DMS114 treated with DMSO at 0.1 percent for 48 hours (cell line): ENCODE measurements around the gene C1orf52.

Experiments
- DNase-seq: peaks from one replicate; lab custom pipeline; 2025; ENCODE audit not compliant: unreplicated experiment; lab: John Stamatoyannopoulos, UW

Gene C1orf52

DNA sequence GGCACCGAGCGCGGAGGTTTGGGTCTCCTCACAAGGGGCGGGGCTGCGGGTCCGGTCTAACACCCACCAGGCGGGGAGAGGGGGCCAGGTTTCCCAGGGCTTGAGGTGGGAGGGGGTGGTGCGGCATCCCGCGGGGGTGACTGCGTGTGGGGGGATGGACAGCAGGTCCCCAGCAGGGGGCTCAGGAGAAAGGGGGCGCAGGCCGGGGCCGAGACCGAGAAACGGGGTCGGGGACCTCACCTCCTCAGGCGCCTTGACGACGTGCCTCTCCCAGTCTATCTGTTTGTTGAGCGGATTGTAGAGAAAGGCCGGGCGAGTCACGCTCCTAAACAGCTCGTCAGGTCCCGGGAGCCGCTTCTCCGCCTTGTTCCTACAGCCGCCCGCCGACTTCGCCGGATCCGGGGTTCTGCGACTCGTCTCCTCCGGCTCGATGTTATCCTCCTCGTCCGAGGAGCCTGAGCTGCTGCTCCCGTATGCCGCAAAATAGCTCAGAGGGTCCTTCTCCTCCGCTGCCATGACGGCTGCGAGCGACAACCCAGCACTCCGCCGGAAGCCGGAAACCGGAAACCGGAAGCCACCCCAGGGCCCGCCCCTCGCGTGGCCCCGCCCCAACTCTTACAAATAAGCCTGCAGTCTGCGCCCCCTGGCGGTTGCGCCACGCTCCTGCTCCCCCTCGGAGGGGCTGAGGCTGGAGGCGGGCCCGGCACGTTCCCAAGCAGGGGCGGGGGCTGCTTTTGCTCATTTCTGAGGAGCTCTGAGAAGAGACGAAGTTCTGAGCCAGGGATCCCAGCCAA, at the start of gene C1orf52:
Gene C1orf52, minus strand, starts transcription at position 545 of the 794 bp plus-strand sequence. Its CDS starts 29 bp downstream, at position 516.
- DNase-seq: peak; percentile 91

DNA sequence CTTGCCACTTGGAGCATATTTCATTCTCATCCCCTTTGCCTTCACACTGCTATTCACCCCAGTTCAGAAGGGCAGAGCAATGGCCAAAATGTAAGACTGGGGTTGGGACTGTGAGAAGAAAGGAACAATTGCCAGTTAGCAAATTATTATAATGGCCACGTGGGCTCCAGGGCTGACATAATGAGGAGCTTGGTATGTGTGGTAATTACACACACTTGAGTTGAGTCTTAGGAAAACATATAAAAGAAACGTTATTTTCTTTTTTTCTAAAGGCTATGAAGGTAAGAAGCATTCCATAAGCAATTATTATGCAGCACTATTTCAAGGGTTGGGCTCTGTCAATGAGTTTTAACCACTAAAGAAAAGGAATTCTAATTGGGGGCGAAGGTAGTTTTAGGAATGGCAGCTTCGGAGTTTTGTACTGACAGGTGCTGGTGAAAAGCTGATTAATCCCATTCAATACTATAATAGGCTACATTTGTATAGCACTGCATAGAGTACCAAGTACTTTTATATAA, 49.4 kb upstream of the C1orf52 start:
- no peak for DNase-seq

DNA sequence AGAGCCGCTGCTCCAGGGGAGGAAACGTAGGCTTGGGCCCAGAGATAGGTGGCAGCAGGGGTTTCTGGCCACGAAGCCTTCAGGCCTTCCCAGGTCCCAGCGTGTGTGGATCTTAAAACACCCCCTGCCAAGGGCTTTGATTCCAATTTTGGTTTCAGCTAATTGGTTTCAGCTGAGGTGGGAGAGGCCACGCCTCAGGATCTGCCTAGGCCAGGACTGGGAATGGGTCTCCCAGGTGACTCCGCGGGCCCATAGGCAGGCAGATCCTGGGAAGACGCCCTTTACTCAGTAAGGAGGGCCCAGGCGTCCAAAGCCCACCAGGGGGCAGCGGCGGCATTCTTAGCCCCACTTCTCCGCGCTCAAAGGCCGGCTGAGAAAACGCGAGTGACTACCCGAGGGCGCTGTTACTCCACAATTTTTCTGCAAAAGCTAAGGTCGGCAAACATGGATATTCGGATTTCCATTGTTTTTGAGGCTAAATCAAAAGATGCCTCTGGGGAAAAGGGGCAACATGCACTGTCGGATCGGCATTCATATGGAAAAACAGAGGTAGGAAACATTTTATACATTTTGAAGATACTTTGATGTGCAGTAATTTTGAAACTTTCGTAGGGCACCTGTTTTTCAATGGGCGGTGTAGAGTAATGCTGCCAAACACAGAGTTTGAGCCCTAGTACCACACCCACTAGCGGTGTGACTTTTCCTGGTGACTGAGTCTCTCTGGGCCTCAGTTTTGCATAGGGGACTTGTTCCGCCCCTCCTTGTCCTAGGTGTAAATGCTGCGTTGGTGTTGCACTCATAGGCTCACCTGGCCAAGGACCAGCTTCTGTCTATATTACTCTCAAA, 48.7 kb upstream of the C1orf52 start:
- DNase-seq: peak; percentile 89

DNA sequence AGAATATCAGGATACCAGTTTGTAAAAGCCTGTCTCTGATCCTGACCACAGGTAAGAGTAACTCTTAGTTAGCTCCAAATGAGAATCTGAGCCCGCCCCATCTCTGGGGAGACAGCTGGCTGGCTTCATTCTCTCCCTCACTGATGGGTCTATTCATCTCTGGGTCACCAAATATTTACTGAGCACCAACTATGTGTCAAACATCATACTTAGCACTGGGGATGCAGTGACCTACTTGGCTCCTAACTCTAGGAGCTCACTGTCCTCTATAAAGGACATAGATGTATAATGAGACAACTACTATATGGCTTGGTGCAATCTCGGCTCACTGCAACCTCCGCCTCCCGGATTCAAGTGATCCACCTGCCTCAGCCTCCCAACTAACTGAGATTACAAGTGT, 46.8 kb upstream of the C1orf52 start:
- no peak for DNase-seq

DNA sequence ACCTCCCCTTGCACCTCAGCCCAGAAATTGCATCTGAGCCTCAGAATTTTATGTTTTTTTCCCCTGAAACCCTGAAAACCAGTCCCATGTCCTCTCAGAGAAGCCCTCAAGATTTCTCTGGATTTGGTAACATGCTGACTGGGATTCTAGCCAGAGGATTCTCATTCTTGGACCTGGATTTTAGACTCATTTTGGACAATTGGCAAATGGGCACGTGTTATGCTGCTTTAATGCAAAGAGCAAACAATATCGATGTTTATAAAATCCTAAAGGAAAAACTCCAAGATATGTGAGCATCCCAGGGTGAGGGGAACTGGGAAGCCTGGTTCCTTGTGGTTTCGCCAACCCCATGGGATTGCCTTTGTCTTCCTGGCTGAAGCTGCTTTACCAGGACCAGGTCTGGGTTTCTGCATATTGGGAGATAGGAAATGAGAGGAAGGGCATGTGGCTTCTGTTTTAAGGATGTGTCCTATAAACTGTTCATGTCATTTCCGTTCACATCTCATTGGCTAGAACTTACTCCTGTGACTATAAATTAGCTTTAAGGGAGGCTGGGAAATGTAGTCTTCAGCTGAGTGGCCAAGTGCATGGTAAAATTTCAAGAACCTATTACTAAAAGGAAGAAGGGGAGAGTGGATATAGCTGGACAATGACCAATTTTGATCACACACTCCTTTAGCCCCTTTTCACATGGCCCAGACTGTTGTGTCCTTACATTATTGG, 44.1 kb upstream of the C1orf52 start:
- DNase-seq: no peak

DNA sequence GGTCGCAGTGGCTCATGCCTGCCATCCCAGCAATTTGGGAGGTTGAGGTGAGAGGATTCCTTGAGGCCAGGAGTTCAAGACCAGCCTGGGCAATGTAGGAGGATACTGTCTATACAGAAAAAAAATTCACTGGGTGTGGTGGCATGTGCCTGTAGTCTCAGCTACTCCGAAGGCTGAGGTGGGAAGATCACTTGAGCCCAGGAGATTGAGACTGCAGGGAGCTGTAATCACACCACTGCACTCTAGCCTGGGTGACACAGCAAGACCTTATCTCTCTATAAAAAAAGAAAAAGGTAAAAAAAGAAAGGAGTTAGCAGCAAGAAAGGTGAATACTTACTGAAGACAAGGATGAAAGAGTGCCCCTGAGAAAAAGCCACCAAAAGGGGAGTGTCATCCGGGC, 40.7 kb upstream of the C1orf52 start:
- no peak for DNase-seq

DNA sequence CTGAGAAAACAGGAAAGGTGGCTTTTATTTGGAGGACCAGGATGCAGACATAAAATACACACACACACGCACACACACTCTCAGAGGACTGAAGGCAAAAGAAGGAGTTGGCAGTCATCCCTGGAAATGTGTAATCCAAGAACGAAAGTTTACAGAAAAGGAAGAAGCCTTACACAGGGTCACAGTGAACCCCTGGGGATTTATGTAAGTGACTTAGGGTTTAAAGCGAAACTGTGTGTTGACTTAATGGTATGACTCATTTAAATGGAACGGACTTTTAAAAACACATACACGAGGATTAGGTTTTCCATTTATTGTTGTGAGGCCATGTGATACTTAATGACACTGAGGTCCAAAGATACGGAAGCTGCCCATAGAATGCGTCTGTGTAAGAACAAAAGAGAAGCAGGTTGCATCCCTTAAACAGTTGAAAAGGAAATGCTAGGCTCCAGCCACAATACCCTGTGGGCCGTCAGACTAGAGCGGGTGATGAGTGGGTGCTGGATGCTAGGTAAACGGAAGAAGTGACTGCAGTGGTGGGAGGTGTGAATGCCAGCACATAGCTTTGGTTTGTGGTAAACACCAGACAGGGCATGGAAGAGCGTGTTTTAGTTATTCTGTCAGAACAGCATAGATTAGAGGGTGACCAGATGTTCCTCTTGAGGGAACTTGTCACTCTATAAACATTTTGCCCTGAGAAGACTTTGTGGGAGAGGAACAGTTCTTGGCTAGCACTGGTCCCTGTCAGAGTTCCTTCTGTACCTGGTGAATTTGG, 38.6 kb upstream of the C1orf52 start:
- DNase-seq: no peak

DNA sequence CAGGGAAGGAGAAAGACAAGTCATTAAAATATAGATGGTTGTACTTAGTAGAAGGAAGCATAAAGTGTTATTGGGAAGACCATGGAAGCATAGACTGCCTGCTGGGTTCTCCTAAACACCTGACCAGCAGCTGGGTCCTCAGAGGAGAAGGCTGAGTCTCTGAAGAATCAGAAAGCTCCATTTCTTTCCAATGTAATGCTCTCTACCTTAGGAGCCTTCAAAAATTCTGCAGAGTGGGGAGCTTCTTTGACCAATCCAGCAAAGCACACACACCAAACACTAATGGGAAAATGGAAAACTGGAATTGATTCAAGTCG, 38.0 kb upstream of the C1orf52 start:
- DNase-seq: no peak

DNA sequence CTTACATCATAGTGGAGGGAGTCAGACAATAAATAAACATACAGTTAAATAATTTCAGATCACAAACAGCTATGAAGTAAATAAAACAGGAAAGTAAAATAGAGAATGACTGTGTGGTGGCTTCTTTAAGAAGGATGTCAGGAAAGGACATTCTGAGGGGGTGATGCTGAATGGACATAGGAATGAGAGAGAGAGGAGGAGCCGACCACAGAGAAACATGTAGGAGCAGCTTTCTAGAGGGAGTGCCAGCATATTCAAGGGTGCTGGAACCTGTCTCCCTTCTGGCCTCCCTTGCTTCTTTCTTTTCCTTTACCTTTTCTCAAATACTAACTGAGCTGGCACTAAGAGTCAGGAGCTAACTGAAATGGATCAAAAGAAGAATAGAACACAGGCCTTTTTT, 37.5 kb upstream of the C1orf52 start:
- DNase-seq: no peak

DNA sequence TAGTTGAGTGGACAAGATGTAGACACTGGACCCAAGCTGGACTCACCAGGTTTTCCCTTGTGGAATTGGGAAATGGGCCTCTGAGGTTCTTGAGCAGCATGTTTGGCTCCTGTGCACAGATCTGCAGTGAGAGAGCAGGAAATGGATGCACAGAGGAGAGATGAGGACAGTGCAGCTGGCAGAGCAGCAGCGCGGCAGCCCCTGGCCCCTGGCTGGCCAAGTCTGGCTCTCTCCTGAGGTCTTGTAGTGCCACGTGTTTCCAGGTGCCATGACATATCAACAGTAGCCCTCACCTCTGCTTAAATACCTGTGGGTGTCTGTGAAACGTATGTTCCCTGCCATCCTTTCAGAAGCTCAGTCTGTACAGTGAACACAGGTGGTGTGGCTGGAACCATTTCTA, 36.2 kb upstream of the C1orf52 start:
- DNase-seq: no peak

DNA sequence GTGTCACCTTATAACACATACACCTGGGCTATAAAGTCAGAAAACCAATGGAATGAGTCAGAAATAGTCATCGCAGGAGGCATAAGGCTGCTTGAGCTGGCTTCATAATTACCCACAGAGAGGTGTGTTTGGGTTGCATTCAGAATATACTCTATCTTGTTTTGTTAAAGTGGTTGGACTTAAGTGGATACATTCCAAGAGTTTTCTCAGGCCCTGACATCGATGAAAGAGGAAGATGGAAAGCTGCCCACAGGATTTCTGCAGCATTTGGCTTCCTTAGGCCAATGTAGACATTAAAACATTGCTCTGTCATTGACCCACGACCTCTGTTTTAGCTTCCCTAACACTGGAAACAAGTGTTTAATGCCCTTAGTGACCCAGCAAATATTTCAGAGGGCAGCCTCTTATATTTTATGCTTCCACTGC, 35.6 kb upstream of the C1orf52 start:
- no peak for DNase-seq

DNA sequence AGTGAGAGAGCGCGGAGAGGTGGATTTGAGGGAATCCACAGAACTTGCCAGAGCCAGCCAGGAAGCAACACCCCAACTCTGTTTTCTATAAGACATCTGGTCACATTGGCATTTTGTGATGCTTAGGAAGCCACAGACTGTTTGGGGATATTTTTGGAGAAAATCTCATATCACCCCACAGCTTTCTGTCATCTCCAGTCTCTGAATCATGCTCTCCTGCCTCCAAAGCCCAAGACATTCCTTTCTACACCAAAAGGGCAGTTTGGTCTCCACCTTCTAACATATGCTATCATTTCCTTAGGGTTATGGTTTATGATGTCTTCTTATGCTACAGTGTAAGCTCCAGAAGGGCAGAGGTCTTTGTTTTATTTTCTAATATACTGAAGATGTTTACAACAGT, 31.4 kb upstream of the C1orf52 start:
- DNase-seq: no peak

DNA sequence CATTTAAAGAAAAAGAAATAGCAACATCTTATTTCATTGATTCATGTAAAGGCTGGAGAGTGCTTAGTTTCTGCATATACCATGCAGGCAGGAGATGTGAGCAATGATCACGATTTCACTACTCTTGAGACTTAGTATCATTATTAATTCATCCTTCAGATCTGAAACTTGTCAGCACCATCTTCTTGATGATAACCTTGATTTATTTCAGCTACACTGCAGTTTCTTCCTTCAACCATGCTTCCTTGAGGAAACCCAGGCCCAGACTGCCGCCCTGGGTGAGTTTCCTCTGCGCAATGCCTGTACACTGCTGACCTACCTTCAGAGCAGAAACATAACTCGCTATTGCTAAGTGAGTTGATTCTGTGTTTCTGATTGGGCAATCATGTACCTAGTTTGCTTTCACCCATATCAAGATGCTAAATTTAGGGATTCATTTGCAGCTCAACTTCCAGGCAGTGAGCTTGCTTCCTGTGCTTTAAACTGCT, 30.4 kb upstream of the C1orf52 start:
- DNase-seq: no peak

DNA sequence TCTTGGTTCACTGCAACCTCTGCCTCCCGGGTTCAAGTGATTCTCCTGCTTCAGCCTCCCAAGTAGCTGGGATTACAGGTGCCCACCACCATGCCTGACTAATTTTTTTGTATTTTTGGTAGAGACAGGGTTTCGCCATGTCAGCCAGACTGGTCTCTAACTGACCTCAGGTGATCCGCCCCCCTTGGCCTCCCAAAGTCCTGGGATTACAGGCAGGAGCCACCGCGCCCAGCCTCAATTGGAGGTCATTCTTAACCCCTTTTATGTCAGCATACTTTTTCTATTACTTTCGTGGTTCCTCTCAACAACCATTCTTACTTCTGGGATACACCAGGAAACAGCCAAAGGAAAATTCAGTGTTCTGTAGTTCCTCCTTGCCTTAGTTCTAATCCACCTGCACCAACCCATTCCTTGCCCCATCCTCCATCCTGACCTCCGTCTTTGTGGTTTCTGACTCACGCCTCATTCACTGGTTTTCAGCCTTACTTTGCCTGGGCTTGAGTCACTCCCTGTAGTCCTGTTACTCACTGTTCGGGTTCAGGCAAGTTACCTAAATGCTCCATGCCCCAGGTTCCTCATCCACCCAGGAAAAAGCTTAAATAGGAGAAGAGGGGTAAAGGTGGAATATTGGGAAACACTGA, 29.9 kb upstream of the C1orf52 start:
- DNase-seq: no peak

DNA sequence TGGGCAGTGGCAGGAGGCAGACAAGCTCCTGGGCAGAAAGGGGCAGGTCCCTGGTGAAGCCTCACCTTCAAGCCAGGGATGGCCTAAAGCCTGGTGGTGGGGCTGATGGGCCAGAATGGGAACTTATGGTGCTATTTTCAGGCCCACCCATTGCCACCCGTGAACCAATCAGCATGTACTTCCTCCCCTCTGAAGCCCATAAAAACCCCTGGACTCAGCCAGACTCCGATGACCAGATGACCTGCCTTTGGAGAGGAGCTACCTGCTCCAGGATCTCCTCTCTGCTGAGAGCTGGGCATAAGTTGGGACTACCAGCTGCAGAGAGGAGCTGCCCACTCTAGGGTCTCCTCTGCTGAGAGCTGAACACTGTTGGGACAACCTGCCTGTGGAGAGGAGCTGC, 24.7 kb upstream of the C1orf52 start:
- DNase-seq: no peak

DNA sequence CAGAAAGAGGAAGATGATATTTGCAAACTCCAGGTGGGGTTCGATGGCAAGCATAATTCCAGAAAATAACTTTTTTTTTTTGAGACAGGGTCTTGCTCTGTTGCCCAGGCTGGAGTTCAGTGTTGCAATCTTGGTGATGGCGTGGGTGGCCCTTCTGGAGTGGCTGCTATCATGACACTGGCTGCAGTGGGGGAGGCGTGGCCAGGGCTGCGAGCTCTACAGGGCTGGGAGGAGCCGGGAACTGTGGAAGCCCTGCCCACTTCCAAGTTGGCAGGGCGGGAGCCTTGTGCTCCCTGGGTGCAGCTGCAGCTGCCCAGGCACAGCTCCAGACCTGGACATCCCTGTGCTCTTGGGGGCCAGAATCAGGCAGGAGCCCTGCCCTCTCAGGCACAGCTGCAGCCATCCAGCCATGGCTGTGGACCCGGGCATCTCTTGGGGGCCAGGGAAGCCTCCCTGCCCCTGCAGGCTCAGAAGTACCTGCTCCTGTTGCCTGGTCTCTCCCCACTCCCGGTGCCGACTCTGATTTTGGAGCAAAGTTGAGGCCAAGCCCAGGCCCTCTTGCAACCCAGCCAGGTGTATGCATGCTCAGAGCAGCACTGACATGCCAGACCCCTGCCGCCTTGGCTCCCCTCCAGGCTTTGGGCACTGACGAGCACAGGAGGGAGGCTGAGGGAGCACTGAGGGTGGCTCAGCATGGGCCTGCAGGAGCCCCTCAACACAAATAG, 24.2 kb upstream of the C1orf52 start:
- no peak for DNase-seq

DNA sequence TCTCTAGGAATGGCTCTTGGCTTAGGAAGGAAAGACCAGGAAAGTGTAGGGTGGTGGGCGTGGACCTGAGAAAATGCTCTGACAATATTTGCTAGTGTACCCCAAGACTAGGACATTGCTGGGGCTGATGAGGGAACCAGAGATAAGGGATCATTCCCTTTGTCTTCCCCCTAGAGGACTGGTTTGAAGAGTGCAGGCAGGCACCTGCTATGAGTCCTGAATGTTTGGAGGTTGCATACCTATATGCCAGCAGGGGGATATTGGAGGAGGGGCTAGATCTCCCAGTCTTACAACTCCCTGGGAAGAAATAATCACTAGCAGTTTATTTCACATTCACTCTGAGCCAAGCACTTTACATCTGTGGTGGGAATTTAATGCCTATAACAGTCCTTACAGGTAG, 23.0 kb upstream of the C1orf52 start:
- DNase-seq: no peak

DNA sequence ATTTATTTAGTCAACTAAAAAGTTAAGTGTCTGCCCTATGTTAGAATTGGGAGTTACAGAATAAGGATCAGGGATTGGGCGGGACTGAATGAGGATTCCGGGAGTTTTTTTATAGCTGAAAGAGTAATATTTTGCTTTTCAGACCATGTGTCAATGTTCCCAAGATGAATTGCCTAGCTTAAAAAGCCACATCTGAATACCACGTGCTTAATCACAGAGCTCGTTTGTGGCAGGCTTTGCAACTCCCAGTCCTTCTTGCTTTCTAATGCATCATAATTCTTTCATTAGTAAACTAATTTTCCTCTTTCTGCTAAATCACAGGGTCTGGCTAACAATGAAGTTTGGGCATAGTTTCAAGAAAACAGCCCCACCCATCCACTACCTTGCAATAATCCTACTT, 21.2 kb upstream of the C1orf52 start:
- DNase-seq: no peak

DNA sequence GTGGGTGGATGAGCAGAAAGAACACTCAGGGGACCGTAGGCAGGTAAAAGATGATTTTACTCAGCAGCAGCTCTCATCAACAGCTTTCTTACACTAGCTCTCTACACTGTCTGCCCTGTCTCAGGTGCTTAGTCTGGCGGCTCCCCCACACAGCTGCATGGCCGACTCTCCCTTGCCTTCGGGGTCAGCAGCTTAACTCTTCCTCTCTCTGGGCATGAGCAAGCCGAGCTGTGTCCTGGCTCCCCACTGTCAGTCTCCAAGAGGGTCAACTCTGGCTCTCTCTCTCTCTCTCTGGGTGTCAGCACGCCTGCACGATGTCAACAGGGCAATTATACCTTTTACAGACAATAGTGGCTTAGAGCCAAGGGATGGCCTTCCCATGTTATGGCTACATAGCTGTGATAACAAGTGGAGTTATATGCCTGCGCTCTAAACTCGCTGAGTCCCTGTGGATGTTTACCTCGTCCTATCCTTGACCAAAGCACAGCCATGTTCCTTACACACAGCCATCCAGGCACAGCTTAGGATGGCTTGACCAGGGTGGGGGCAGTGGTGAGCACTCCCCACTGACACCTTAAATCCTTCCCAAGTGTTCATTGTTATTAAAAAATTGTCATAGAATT, 20.1 kb upstream of the C1orf52 start:
- DNase-seq: no peak
